T-cell (primary cell): ENCODE measurements around the gene PCNX2. TPM values are rescaled to one million over a fixed set of nuclear protein-coding genes. Genes with fewer than 3 reads are reported as not detected.

Experiments used
- ATAC-seq, 4 experiments: fragments of 200-7000 bp in 3 of 4; fragments of 150-1000 bp in 1 of 4; cut with Tn5 transposase; replicated peaks in 1 of 4; 1 replicate in 3 of 4; 2 replicates in 1 of 4; pipeline ENCODE4 v1.10.0; 2021; ENCODE audit warnings: moderate library complexity in 3 of 4, mild to moderate bottlenecking in 2 of 4, moderate number of reproducible peaks in 1 of 4
- CTCF ChIA-PET, 2 donors: fragments of 300-600 bp; sonication (Branson Sonifier 250); formaldehyde crosslinking; loops; one replicate each; lab custom pipeline; 2022; ENCODE audit warnings: antibody characterized with exemption in 2 of 2; lab: Charles Lee
- POLR2A ChIA-PET, 2 donors: fragments of 300-600 bp; sonication (Branson Sonifier 250); formaldehyde crosslinking; loops; one replicate each; lab custom pipeline; 2022; ENCODE audit warnings: antibody characterized with exemption in 2 of 2; lab: Charles Lee
- DNase-seq, 35 experiments: peaks; one replicate each; pipeline versions ENCODE4 v3.0.0 to v3.0.0-alpha.2; 2013 to 2023
- H3K27ac ChIP-seq: one replicate; pipeline ENCODE4 v1.5.1; 2013; ENCODE audit warnings: low read length
- H3K27me3 ChIP-seq, 2 experiments: replicated peaks in 1 of 2; 1 replicate in 1 of 2; 2 replicates in 1 of 2; pipeline versions ENCODE4 v1.6.1 to v1.7.0; 2013; ENCODE audit warnings: low read length in 1 of 2, mixed read lengths in 1 of 2; ENCODE audit not compliant: control insufficient read depth in 2 of 2, insufficient read depth in 2 of 2; ENCODE audit errors: extremely low read depth in 1 of 2
- H3K36me3 ChIP-seq, 2 donors: 1 replicate in 1 of 2; 2 replicates in 1 of 2; pipeline versions ENCODE4 v1.6.1 to v1.7.0; 2013; ENCODE audit warnings: low read length in 1 of 2; ENCODE audit not compliant: control insufficient read depth in 2 of 2, insufficient read depth in 1 of 2; ENCODE audit errors: extremely low read depth in 1 of 2
- H3K4me1 ChIP-seq, 2 experiments: 1 replicate in 1 of 2; 2 replicates in 1 of 2; pipeline versions ENCODE4 v1.6.1 to v1.7.0; 2013; ENCODE audit warnings: low read length in 2 of 2, mixed read lengths in 1 of 2; ENCODE audit not compliant: insufficient read depth in 2 of 2, control insufficient read depth in 1 of 2; ENCODE audit errors: extremely low read depth in 1 of 2
- H3K4me3 ChIP-seq, 2 donors: 1 replicate in 1 of 2; 2 replicates in 1 of 2; pipeline versions ENCODE4 v1.5.1 to v1.7.0; 2013; ENCODE audit warnings: mild to moderate bottlenecking in 2 of 2, low read length in 1 of 2, moderate library complexity in 1 of 2; ENCODE audit not compliant: control insufficient read depth in 1 of 2; ENCODE audit errors: extremely low read depth in 1 of 2
- H3K9me3 ChIP-seq: 2 replicates; pipeline ENCODE4 v1.7.0; 2013
- H3K27ac Mint-ChIP-seq, 2 donors: one replicate each; pipeline ENCODE4 v1.8.0; 2020 to 2021; ENCODE audit warnings: mild to moderate bottlenecking in 2 of 2, mixed read lengths in 2 of 2
- H3K27me3 Mint-ChIP-seq, 2 donors: one replicate each; pipeline ENCODE4 v1.8.0; 2021 to 2022; ENCODE audit warnings: mixed read lengths in 2 of 2
- H3K36me3 Mint-ChIP-seq: one replicate; pipeline ENCODE4 v1.8.0; 2021; ENCODE audit warnings: mixed read lengths
- H3K4me1 Mint-ChIP-seq, 3 donors: one replicate each; pipeline ENCODE4 v1.8.0; 2020 to 2022; ENCODE audit warnings: mixed read lengths in 3 of 3, mild to moderate bottlenecking in 1 of 3
- H3K4me3 Mint-ChIP-seq, 3 donors: one replicate each; pipeline ENCODE4 v1.8.0; 2020 to 2022; ENCODE audit warnings: mild to moderate bottlenecking in 3 of 3, mixed read lengths in 3 of 3, moderate library complexity in 3 of 3
- H3K9me3 Mint-ChIP-seq, 3 donors: one replicate each; pipeline ENCODE4 v1.8.0; 2020 to 2022; ENCODE audit warnings: mixed read lengths in 3 of 3
- WGBS: methylation state at CpG from one replicate; pipeline ENCODE4 v1.1.5; 2013; ENCODE audit warnings: missing lambda C conversion rate; ENCODE audit not compliant: insufficient coverage; 5-methylcytosine and 5-hydroxymethylcytosine counted together
- total RNA-seq, 35 experiments: library from RNA in 6 of 35; stranded (reverse) in 6 of 35; fragments of 120-200 nt in 1 of 35; gene quantifications; one replicate each; pipeline versions ENCODE4 v1.2.1 to v1.2.4 and lab custom pipeline; 2013 to 2026

Gene PCNX2
- total RNA-seq, 5 donors from 2014 or later (not counting 1 experiment from before 2014, with no cell fraction given) = 47.2 to 91.7 (median 68.6) TPM

DNA sequence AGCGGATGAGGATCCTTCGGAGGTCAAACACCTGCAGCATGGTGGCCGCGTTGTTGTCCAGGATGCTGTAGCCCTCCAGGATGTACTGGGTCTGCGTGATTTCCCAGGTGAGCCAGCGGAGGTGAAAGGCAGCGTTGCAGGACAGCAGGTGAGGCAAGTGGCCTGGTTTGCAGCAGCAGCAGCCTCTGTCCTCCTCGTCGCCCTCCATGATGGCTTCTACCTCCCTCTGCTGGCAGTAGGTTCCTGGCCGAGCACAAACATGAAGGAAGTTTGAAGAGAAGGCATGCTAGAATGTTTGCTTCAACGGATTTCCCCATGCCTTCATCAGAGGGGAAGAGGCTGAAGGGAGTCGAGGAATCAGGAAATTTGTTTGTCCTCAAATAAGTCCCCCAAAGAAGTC lies 270.4 kb downstream of the PCNX2 start:
- no peak for ATAC-seq
- Histone ChIP-seq H3K4me1 (no peaks in the 10 kb centered on the region), H3K9me3 (no peaks in the 10 kb centered on the region), H3K4me3 (no peak overlapping the region), H3K27me3 (no peaks in the 10 kb centered on the region), H3K27ac (no peak overlapping the region), H3K36me3 (no peaks in the 10 kb centered on the region)
- Mint-ChIP-seq H3K27me3 (no peaks in the 10 kb centered on the region), H3K4me1 (peaks cover 0 to 6% (median 2%) of the 10 kb centered on the region in 3 donors), H3K4me3 (no peak overlapping the region), H3K36me3 (peaks cover 37% of the 10 kb centered on the region), H3K9me3 (no peaks in the 10 kb centered on the region), H3K27ac (no peak overlapping the region)
- WGBS = 87% methylated on average over 9 of the region's 12 CpGs
- CTCF ChIA-PET = interaction anchor here in 1 of 2 donors (0.7 to 1.2 kb wide), 2 partner anchors 101 to 398 kb away, joined by 3 read pairs; no protein-coding TSS in a partner anchor
- DNase-seq = peak in 10 of 35 experiments; percentile 1 to 33 (median 8)
- POLR2A ChIA-PET = no interaction called here

GRCh38 chr1:233024199-233024598 lies 271.3 kb downstream of the PCNX2 start:
- Histone ChIP-seq H3K27me3 (no peaks in the 10 kb centered on the region), H3K9me3 (no peaks in the 10 kb centered on the region), H3K4me1 (no peaks in the 10 kb centered on the region), H3K36me3 (peaks cover 0 to 4% of the 10 kb centered on the region in 2 donors), H3K27ac (no peak overlapping the region), H3K4me3 (no peak overlapping the region)
- Mint-ChIP-seq H3K27me3 (no peaks in the 10 kb centered on the region), H3K4me1 (peaks cover 0 to 6% (median 2%) of the 10 kb centered on the region in 3 donors), H3K36me3 (peaks cover 46% of the 10 kb centered on the region), H3K27ac (no peak overlapping the region), H3K9me3 (no peaks in the 10 kb centered on the region), H3K4me3 (no peak overlapping the region)
- POLR2A ChIA-PET = no interaction called here
- WGBS = 86% methylated on average over 5 of the region's 9 CpGs
- ATAC-seq = no peak
- no peak for DNase-seq
- CTCF ChIA-PET = interaction anchor here in 1 of 2 donors (0.5 kb wide), 1 partner anchor 21 kb away, joined by 6 read pairs; no protein-coding TSS in a partner anchor

- Histone ChIP-seq H3K9me3 (no peaks in the 10 kb centered on the region), H3K36me3 (peaks cover 0 to 12% of the 10 kb centered on the region in 2 donors), H3K27ac (no peak overlapping the region), H3K27me3 (no peaks in the 10 kb centered on the region), H3K4me3 (no peak overlapping the region), H3K4me1 (no peaks in the 10 kb centered on the region)
- H3K36me3 Mint-ChIP-seq = peaks cover 54% of the 10 kb centered on the region
- H3K4me3 Mint-ChIP-seq = no peak overlapping the region
- H3K27me3 Mint-ChIP-seq = no peaks in the 10 kb centered on the region
- H3K4me1 Mint-ChIP-seq = peaks cover 0 to 6% (median 2%) of the 10 kb centered on the region in 3 donors
- no peak for ATAC-seq
- WGBS = 100% methylated on average over 2 of the region's 2 CpGs
- CTCF ChIA-PET = no interaction called here
- no peak for DNase-seq
- H3K27ac Mint-ChIP-seq = no peak overlapping the region
- no peaks in the 10 kb centered on the region for H3K9me3 Mint-ChIP-seq
- POLR2A ChIA-PET = no interaction called here
Observed at GRCh38 chr1:233022246-233022645, 273.3 kb downstream of the PCNX2 start.

GRCh38 chr1:233020426-233020825 lies 275.1 kb downstream of the PCNX2 start:
- ATAC-seq (no peak), DNase-seq (no peak)
- ChIA-PET CTCF (no interaction called here), POLR2A (no interaction called here)
- no peaks in the 10 kb centered on the region for H3K27me3 Mint-ChIP-seq
- peaks cover 0 to 6% (median 2%) of the 10 kb centered on the region in 3 donors for H3K4me1 Mint-ChIP-seq
- Histone ChIP-seq H3K36me3 (peaks cover 0 to 12% of the 10 kb centered on the region in 2 donors), H3K4me3 (no peak overlapping the region), H3K9me3 (no peaks in the 10 kb centered on the region), H3K4me1 (no peaks in the 10 kb centered on the region), H3K27ac (no peak overlapping the region), H3K27me3 (no peaks in the 10 kb centered on the region)
- no peak overlapping the region for H3K27ac Mint-ChIP-seq
- 86% methylated on average over 5 of the region's 8 CpGs for WGBS
- no peaks in the 10 kb centered on the region for H3K9me3 Mint-ChIP-seq
- peaks cover 61% of the 10 kb centered on the region for H3K36me3 Mint-ChIP-seq
- H3K4me3 Mint-ChIP-seq = no peak overlapping the region

- no peak for ATAC-seq
- no peak overlapping the region for H3K4me3 Mint-ChIP-seq
Observed at GRCh38 chr1:233019778-233020325, 275.7 kb downstream of the PCNX2 start.

DNA sequence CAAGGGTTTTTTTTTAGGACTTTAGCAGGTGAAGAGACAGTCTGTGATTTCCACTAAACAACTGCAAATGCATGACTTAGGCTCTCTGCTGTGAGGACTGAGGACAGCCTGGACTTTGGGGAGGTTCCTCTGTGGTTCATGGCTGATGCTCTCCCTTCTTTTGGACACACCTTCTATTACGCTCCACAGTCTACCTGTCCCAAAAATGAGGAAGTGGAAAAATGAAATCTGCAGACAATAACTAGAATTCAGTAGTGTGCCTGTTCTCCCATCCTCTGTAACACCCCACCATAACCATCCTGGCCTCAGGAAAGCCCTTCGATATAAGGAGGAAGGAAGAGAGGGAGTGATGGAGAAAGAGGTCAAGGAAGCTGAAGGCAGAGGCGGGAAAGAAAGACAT lies 276.4 kb downstream of the PCNX2 start:
- no peak overlapping the region for H3K27ac Mint-ChIP-seq
- no peaks in the 10 kb centered on the region for H3K27me3 Mint-ChIP-seq
- no peak overlapping the region for H3K4me3 Mint-ChIP-seq
- no peaks in the 10 kb centered on the region for H3K9me3 ChIP-seq
- ChIA-PET POLR2A (no interaction called here), CTCF (no interaction called here)
- H3K9me3 Mint-ChIP-seq = no peaks in the 10 kb centered on the region
- no peak for ATAC-seq
- WGBS = 89% methylated on average over 1 of the region's 3 CpGs
- DNase-seq = no peak
- peaks cover 0 to 6% (median 2%) of the 10 kb centered on the region in 3 donors for H3K4me1 Mint-ChIP-seq
- H3K36me3 ChIP-seq = peaks cover 3 to 22% of the 10 kb centered on the region in 2 donors
- no peak overlapping the region for H3K27ac ChIP-seq
- H3K4me1 ChIP-seq = no peaks in the 10 kb centered on the region
- H3K4me3 ChIP-seq = no peak overlapping the region
- H3K36me3 Mint-ChIP-seq = peaks cover 67% of the 10 kb centered on the region
- no peaks in the 10 kb centered on the region for H3K27me3 ChIP-seq

More at GRCh38 chr1:233019778-233020325, 275.7 kb downstream of the PCNX2 start:
- Mint-ChIP-seq H3K27me3 (no peaks in the 10 kb centered on the region), H3K4me1 (peaks cover 0 to 6% (median 2%) of the 10 kb centered on the region in 3 donors), H3K36me3 (peaks cover 63% of the 10 kb centered on the region), H3K9me3 (no peaks in the 10 kb centered on the region), H3K27ac (no peak overlapping the region)
- Histone ChIP-seq H3K36me3 (peaks cover 0 to 16% of the 10 kb centered on the region in 2 donors), H3K4me3 (no peak overlapping the region), H3K27ac (no peak overlapping the region), H3K27me3 (no peaks in the 10 kb centered on the region), H3K4me1 (no peaks in the 10 kb centered on the region), H3K9me3 (no peaks in the 10 kb centered on the region)
- ChIA-PET POLR2A (no interaction called here), CTCF (no interaction called here)
- WGBS = 98% methylated on average over 10 of the region's 12 CpGs
- no peak for DNase-seq
